LNCAP (cell line): ENCODE data around the gene TYMS.

Source experiments
- TF ChIP-seq, protein P1 (sequence below): fragments of 450-650 bp; IDR thresholded peaks from 2 replicates; pipeline ENCODE4 v1.5.1; 2017; ENCODE audit warnings: mild to moderate bottlenecking

The TYMS gene

DNA sequence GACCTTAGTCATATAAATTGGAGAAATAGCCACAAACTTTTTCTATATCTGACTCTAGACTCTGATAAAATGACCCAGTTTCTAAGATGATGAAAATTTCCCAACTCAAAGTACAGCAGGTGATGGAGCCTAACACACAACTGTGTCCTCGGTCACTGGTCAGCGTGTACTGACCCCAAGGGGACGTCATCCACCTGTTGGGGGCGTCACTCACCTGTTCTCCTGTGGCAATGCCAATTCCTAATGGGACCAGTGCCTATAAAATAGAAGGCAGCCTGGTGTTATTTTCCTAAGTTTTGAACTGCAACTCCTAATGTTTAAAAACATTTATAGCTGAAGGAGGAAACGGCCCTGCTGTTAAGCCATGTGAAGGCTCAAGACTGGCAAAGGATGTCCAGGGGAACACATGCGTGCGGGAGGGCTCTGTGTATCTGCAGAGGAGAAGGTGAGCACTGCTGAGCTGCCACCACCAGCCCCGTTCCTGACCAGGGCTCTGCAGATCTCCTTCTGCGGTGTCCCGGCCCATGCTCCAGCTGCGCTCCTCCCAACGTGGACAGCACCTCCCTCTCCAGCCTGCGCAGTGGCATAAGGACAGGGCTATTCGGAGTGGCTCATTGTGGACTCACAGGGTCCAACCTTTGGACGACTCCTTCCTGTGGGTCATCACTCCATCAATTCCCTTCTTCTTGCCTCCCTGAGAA is 21.2 kb downstream of the TYMS start:
- TF ChIP-seq, protein P1, sequence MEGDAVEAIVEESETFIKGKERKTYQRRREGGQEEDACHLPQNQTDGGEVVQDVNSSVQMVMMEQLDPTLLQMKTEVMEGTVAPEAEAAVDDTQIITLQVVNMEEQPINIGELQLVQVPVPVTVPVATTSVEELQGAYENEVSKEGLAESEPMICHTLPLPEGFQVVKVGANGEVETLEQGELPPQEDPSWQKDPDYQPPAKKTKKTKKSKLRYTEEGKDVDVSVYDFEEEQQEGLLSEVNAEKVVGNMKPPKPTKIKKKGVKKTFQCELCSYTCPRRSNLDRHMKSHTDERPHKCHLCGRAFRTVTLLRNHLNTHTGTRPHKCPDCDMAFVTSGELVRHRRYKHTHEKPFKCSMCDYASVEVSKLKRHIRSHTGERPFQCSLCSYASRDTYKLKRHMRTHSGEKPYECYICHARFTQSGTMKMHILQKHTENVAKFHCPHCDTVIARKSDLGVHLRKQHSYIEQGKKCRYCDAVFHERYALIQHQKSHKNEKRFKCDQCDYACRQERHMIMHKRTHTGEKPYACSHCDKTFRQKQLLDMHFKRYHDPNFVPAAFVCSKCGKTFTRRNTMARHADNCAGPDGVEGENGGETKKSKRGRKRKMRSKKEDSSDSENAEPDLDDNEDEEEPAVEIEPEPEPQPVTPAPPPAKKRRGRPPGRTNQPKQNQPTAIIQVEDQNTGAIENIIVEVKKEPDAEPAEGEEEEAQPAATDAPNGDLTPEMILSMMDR = no peak

DNA sequence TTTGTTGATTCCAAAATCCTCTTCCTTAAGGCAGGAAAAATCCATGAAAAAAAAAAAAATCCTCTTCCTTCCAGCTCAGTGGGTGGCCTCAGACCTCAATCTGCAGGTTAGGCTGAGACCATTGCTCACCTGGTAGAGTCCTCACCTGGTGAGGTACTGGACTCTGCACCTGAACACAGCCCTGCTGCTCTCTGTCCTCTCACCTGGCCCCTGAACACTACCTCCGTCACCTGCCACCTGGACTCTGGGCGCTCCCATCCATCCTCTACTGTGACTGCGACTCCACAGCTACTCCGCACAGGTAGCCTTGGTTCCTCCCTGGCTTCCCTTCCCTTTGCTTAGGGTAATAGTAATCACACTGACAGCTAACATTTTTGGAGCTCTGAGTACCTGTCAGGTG is 22.1 kb downstream of the TYMS start:
- TF ChIP-seq, protein P1 = no peak

DNA sequence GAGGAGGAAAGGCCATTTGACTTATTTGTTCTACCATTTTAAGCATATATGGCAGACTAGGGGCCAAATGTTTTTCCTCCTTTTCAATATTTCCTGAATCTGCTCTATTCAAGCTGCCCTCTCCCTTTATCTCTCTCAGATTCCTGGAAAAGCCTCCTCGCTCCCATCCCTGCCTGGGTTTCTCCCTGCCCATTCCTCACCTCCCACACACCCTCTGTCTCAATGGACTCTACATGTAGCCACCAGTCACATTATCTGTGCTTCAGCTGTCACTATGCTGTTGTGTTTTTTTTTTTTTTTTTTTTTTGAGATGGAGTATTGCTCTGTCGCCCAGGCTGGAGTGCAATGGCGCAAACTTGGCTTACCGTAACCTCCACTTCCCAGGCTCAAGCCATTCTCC is 22.9 kb downstream of the TYMS start:
- TF ChIP-seq, protein P1 = no peak

DNA sequence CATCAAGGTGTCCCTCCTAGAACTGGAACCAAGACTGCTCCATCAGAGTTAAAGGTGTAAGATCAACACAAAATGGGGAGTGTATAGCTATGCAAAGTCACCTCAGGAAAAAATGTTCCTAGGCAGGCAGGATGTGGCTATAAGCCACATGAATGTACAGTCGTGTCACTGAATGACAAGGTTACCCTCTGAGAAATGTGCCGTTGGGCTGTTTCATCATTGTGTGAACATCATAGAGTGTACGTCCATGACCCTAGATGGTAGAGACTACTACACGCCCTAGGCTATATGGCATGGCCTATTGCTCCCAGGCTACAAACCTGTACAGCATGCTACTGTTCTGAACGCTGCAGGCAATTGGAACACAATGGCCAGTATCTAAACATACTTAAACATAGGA is 24.5 kb downstream of the TYMS start:
- TF ChIP-seq, protein P1 = no peak

DNA sequence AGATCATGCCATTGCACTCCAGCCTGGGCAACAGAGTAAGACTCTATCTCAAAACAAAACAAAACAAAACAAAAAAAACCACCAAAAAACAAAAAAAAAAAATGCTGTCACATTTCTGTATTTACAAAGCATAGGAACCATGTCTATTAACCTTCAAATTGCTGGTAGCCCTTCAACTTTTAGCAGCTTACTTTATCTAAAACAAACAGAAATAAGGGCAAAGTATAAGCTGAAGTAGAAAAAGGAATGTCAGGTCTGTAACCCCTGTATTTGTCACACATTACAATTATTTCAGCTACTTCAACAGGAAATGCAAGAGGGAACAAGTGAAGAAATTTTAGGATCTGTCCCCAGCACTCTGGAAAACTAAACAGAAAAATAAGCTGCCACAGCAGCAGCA is 25.4 kb downstream of the TYMS start:
- TF ChIP-seq, protein P1 = no peak

DNA sequence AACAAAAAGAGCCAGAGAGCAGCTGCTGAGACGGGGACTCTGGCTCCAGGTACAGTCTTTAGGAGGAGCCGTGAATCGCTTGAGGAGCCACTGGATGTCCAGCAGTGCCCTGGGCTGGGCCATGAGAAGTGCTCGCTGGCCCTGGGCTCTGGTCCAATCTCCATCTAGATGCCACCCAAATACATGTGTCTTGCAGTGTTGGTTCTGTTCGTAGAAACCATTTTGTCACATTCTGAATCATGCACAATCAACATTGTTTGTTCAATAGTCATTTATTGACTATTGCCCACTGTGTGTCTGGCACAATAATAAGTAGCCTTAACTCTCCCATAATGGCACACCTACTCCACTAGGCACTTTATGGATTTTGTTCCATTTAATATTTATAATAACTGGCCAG is 26.1 kb downstream of the TYMS start:
- TF ChIP-seq, protein P1 = no peak

DNA sequence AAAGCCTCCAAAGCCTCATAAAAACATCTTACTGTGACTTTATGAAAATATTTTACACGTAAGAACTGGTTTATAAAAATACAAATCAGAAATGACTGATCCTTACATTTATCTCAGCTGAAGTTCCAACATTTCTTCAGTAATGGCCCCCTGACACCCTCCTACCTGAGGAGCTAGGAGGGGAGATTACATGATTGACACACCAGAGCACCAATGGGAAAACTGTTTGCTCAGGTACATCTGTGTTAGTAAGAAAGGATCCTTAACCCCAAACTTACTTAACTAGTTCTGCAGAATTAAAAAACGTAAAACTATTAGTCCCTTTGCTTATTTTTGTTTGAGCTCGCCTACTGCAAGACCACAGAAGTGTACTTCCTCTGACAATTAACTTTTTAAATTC is 28.0 kb downstream of the TYMS start:
- TF ChIP-seq, protein P1 = no peak
